Limb (tissue), 2 donors: ENCODE measurements around the gene SLC35F3.

Source experiments
- DNase-seq, 2 donors: peaks; one replicate each; pipeline ENCODE4 v3.0.0-alpha.2; 2016; ENCODE audit errors: extremely low spot score in 2 of 2

The SLC35F3 gene

GRCh38 chr1:233909195-233909594 is 4.7 kb downstream of the SLC35F3 start:
- DNase-seq, result no peak

- no peak for DNase-seq
Measured at GRCh38 chr1:233912447-233912846, 8.0 kb downstream of the SLC35F3 start.

GRCh38 chr1:233912909-233913308 is 8.4 kb downstream of the SLC35F3 start:
- no peak for DNase-seq

GRCh38 chr1:233916706-233917105 is 12.2 kb downstream of the SLC35F3 start:
- DNase-seq, result no peak

GRCh38 chr1:233919786-233920185 is 15.3 kb downstream of the SLC35F3 start:
- no peak for DNase-seq

- DNase-seq, result no peak
Measured at GRCh38 chr1:233928123-233928522, 23.6 kb downstream of the SLC35F3 start.

GRCh38 chr1:233933339-233933738 is 28.9 kb downstream of the SLC35F3 start:
- no peak for DNase-seq

- DNase-seq, result no peak
Measured at GRCh38 chr1:233935297-233935868, 30.9 kb downstream of the SLC35F3 start.

- no peak for DNase-seq
Measured at GRCh38 chr1:233936422-233936821, 31.9 kb downstream of the SLC35F3 start.

GRCh38 chr1:233936842-233937241 is 32.4 kb downstream of the SLC35F3 start:
- DNase-seq, result no peak

- DNase-seq, result no peak
Measured at GRCh38 chr1:233938476-233938875, 34.0 kb downstream of the SLC35F3 start.

- no peak for DNase-seq
Measured at GRCh38 chr1:233939451-233939850, 35.0 kb downstream of the SLC35F3 start.

GRCh38 chr1:233940908-233941307 is 36.4 kb downstream of the SLC35F3 start:
- DNase-seq, result no peak

- no peak for DNase-seq
Measured at GRCh38 chr1:233944601-233945000, 40.1 kb downstream of the SLC35F3 start.

- DNase-seq, result no peak
Measured at GRCh38 chr1:233945573-233945972, 41.1 kb downstream of the SLC35F3 start.

GRCh38 chr1:233945979-233946378 is 41.5 kb downstream of the SLC35F3 start:
- no peak for DNase-seq

GRCh38 chr1:233946724-233947123 is 42.2 kb downstream of the SLC35F3 start:
- DNase-seq, result no peak

- no peak for DNase-seq
Measured at GRCh38 chr1:233951804-233952203, 47.3 kb downstream of the SLC35F3 start.

- no peak for DNase-seq
Measured at GRCh38 chr1:233957691-233958090, 53.2 kb downstream of the SLC35F3 start.

- no peak for DNase-seq
Measured at GRCh38 chr1:233959102-233959501, 54.6 kb downstream of the SLC35F3 start.

GRCh38 chr1:233959971-233960370 is 55.5 kb downstream of the SLC35F3 start:
- no peak for DNase-seq

GRCh38 chr1:233960386-233960785 is 55.9 kb downstream of the SLC35F3 start:
- DNase-seq, result peak in 1 of 2 donors; percentile 8

GRCh38 chr1:233962878-233963277 is 58.4 kb downstream of the SLC35F3 start:
- no peak for DNase-seq

- no peak for DNase-seq
Measured at GRCh38 chr1:233965856-233966255, 61.4 kb downstream of the SLC35F3 start.
